OCI-LY7 (cell line): ENCODE measurements around the gene RNF220. TPM values are rescaled to one million over a fixed set of nuclear protein-coding genes. Genes with fewer than 3 reads are reported as not detected.

Experiments
- BruUV-seq: library from RNA; stranded (reverse); fragments of 400-500 nt; replicated peaks from 2 replicates; lab custom pipeline; 2021; lab: Mats Ljungman, UMichigan
- CTCF ChIA-PET: fragments of 300-600 bp; sonication (Branson Sonifier 250); formaldehyde crosslinking; loops from one replicate; lab custom pipeline; 2022; ENCODE audit warnings: antibody characterized with exemption; ENCODE audit not compliant: unreplicated experiment; lab: Charles Lee
- POLR2A ChIA-PET: fragments of 300-600 bp; sonication (Branson Sonifier 250); formaldehyde crosslinking; loops from one replicate; lab custom pipeline; 2022; ENCODE audit warnings: antibody characterized with exemption; lab: Charles Lee
- DNase-seq: peaks from one replicate; pipeline ENCODE4 v3.0.0-alpha.2; 2015; ENCODE audit warnings: low spot score
- H2AFZ ChIP-seq: fragments of 200-600 bp; sonication (generic), shearing (Covaris generic); 2 replicates; pipeline ENCODE4 v1.6.1; 2014; ENCODE audit warnings: mild to moderate bottlenecking, antibody characterized with exemption, low read length, moderate library complexity
- H3K27ac ChIP-seq: fragments of 200-600 bp; sonication (generic); 2 replicates; pipeline ENCODE4 v1.5.1; 2014; ENCODE audit warnings: mixed run types, low read depth, mild to moderate bottlenecking, moderate library complexity, low read length, inconsistent platforms; ENCODE audit not compliant: poor library complexity, severe bottlenecking
- H3K36me3 ChIP-seq: fragments of 200-600 bp; sonication (generic); 2 replicates; pipeline ENCODE4 v1.6.1; 2014; ENCODE audit warnings: mild to moderate bottlenecking, antibody characterized with exemption, low read length, moderate library complexity, mixed read lengths; ENCODE audit not compliant: insufficient read depth
- H3K4me1 ChIP-seq: fragments of 200-600 bp; sonication (generic); 2 replicates; pipeline ENCODE4 v1.5.1; 2014; ENCODE audit warnings: mild to moderate bottlenecking, low read length; ENCODE audit not compliant: insufficient read depth, poor library complexity, severe bottlenecking
- H3K4me2 ChIP-seq: fragments of 200-600 bp; sonication (generic); 2 replicates; pipeline ENCODE4 v1.6.1; 2014; ENCODE audit warnings: mild to moderate bottlenecking, low read length
- H3K4me3 ChIP-seq: fragments of 200-600 bp; sonication (generic); 2 replicates; pipeline ENCODE4 v1.5.1; 2014; ENCODE audit warnings: mild to moderate bottlenecking, low read depth, low read length; ENCODE audit not compliant: poor library complexity, severe bottlenecking
- H3K79me2 ChIP-seq: fragments of 200-600 bp; sonication (generic); 2 replicates; pipeline ENCODE4 v1.6.1; 2016; ENCODE audit warnings: low read depth, mild to moderate bottlenecking, low read length, moderate library complexity, mixed read lengths; ENCODE audit not compliant: insufficient read depth
- H3K9me2 ChIP-seq: fragments of 200-600 bp; sonication (generic); 2 replicates; pipeline ENCODE4 v1.6.1; 2016; ENCODE audit warnings: mild to moderate bottlenecking, low read length, mixed read lengths; ENCODE audit not compliant: insufficient read depth
- H3K9me3 ChIP-seq: fragments of 200-600 bp; sonication (generic); 2 replicates; pipeline ENCODE4 v1.6.1; 2014; ENCODE audit warnings: mild to moderate bottlenecking, mixed run types, low read length, mixed read lengths
- H4K20me1 ChIP-seq: fragments of 200-600 bp; sonication (generic); 2 replicates; pipeline ENCODE4 v1.6.1; 2014; ENCODE audit warnings: mild to moderate bottlenecking, antibody characterized with exemption, low read length, moderate library complexity, mixed read lengths; ENCODE audit not compliant: insufficient read depth
- EZH2phosphoT487 ChIP-seq: fragments of 200-600 bp; sonication (generic); IDR thresholded peaks from 2 replicates; pipeline ENCODE4 v1.6.1; 2018; ENCODE audit warnings: low read depth, borderline replicate concordance, mild to moderate bottlenecking, mixed run types, antibody characterized with exemption, low read length, moderate library complexity, mixed read lengths
- intact Hi-C: fragments of 100-400 bp; cut with micrococcal nuclease; formaldehyde crosslinking; loops from one replicate; pipeline ENCODE4 v1.10.0; 2022; ENCODE audit not compliant: unreplicated experiment
- total RNA-seq, 2 experiments: library from RNA; depleted of rRNA in 1 of 2; stranded (reverse); fragments of >200 nt in 1 of 2; shearing (Covaris generic) in 1 of 2; gene quantifications; 2 replicates each; pipeline ENCODE4 v1.2.3, GENCODE V29; 2014 to 2022
- TF ChIP-seq, protein P1 (sequence below): fragments of 200-600 bp; sonication (generic); conservative IDR thresholded peaks from 2 replicates; pipeline ENCODE4 v1.5.1; 2014; ENCODE audit warnings: mild to moderate bottlenecking, antibody characterized with exemption, low read length, moderate library complexity, mixed read lengths

RNF220 gene
- total RNA-seq, 2 experiments from 2014 or later = 82.3 to 85.5 TPM

DNA sequence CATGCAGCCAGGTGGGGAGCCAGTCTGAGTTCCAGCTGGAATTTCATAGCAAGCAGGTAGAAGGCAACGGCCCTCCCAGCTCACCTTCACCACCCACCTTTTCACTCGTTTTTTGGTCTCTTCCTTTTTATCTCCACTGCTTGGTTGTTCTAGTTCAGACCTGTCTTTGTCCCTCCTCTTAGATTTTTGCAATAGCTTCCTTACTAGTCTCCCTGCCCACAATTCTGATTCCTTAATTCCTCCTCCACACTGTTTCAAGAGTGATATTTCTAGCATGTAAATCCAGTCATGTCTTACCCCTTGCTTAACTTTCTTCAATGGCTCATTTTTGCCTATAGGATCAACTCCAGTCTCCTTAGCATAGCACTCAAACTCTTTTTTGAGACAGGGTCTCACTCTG lies 149.7 kb downstream of the RNF220 start:
- H3K4me1 ChIP-seq = no peaks in the 10 kb centered on the region
- ChIA-PET CTCF (no interaction called here), POLR2A (interaction anchor here (0.7 kb wide), 1 partner anchor 264 kb away, joined by 3 read pairs; no protein-coding TSS in a partner anchor)
- H4K20me1 ChIP-seq = no peaks in the 10 kb centered on the region
- H3K9me3 ChIP-seq = no peaks in the 10 kb centered on the region
- H3K9me2 ChIP-seq = no peaks in the 10 kb centered on the region
- no peak overlapping the region for H3K27ac ChIP-seq
- no TSS peak for BruUV-seq
- no peaks in the 10 kb centered on the region for H3K36me3 ChIP-seq
- no peak overlapping the region for H2AFZ ChIP-seq
- H3K79me2 ChIP-seq = no peaks in the 10 kb centered on the region
- no peak for TF ChIP-seq EZH2phosphoT487
- TF ChIP-seq, protein P1, sequence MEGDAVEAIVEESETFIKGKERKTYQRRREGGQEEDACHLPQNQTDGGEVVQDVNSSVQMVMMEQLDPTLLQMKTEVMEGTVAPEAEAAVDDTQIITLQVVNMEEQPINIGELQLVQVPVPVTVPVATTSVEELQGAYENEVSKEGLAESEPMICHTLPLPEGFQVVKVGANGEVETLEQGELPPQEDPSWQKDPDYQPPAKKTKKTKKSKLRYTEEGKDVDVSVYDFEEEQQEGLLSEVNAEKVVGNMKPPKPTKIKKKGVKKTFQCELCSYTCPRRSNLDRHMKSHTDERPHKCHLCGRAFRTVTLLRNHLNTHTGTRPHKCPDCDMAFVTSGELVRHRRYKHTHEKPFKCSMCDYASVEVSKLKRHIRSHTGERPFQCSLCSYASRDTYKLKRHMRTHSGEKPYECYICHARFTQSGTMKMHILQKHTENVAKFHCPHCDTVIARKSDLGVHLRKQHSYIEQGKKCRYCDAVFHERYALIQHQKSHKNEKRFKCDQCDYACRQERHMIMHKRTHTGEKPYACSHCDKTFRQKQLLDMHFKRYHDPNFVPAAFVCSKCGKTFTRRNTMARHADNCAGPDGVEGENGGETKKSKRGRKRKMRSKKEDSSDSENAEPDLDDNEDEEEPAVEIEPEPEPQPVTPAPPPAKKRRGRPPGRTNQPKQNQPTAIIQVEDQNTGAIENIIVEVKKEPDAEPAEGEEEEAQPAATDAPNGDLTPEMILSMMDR = no peak
- DNase-seq = no peak
- intact Hi-C loops = no loop called here
- H3K4me2 ChIP-seq = no peak overlapping the region
- H3K4me3 ChIP-seq = no peak overlapping the region

DNA sequence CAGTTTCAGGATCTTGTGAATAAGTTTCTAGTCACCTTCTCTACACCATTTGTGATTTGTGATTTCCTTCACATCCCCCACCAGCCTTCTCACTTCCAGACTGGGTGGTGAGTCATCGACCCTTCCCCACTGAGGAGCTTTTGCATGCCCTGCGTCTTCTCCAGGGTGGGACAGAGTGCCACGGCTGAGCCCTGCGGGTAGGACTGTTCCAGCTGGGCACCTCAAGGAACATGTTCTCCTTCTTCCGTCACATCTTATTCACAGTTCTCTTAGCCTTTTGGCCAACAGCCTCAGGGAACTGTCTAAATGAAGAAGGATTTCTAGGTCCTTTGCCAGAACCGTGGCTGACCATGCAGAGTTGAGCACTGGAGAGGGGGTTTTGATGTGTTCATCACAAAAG lies 152.7 kb downstream of the RNF220 start:
- H3K9me2 ChIP-seq = no peaks in the 10 kb centered on the region
- no TSS peak for BruUV-seq
- no peak overlapping the region for H3K4me2 ChIP-seq
- H3K36me3 ChIP-seq = no peaks in the 10 kb centered on the region
- no peaks in the 10 kb centered on the region for H3K79me2 ChIP-seq
- no peaks in the 10 kb centered on the region for H4K20me1 ChIP-seq
- ChIA-PET CTCF (interaction anchor here (0.6 kb wide), 1 partner anchor 15 kb away, joined by 3 read pairs; no protein-coding TSS in a partner anchor), POLR2A (no interaction called here)
- TF ChIP-seq, protein P1 = no peak
- TF ChIP-seq EZH2phosphoT487 = no peak
- H2AFZ ChIP-seq = no peak overlapping the region
- no peak overlapping the region for H3K27ac ChIP-seq
- no peaks in the 10 kb centered on the region for H3K4me1 ChIP-seq
- no peak for DNase-seq
- intact Hi-C loops = no loop called here
- no peak overlapping the region for H3K4me3 ChIP-seq
- H3K9me3 ChIP-seq = no peaks in the 10 kb centered on the region

DNA sequence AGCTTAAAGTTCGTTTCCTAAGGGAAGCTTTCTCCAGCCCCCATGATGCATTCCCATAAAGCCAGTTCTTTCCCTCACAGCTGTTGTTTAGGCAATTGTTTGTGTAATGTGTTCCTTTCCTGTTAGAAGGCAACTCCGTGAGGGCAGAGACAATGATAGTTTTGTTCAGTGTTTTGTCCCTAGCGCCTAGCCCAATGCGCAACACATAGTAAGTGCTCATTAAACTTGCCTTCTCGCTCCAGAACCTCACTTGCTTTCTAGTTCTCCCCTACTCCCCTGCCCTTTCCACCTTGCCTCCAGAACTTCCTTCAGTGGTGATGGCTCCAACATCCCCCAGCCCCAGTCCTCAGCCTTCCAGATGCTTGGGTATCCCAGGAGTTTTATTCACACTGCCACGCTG lies 153.8 kb downstream of the RNF220 start:
- CTCF ChIA-PET = no interaction called here
- intact Hi-C loops = no loop called here

More for the DNA sequence above, 153.8 kb downstream of the RNF220 start:
- H3K27ac ChIP-seq = no peak overlapping the region
- H3K9me3 ChIP-seq = no peaks in the 10 kb centered on the region
- no peaks in the 10 kb centered on the region for H4K20me1 ChIP-seq
- no peak overlapping the region for H3K4me2 ChIP-seq
- TF ChIP-seq EZH2phosphoT487 = no peak
- TF ChIP-seq, protein P1 = no peak
- no peak overlapping the region for H3K4me3 ChIP-seq
- H3K79me2 ChIP-seq = no peaks in the 10 kb centered on the region
- no peaks in the 10 kb centered on the region for H3K4me1 ChIP-seq
- POLR2A ChIA-PET = interaction anchor here (0.6 kb wide), 1 partner anchor 267 kb away, joined by 5 read pairs; no protein-coding TSS in a partner anchor
- no peak for DNase-seq
- no peak overlapping the region for H2AFZ ChIP-seq
- H3K36me3 ChIP-seq = no peaks in the 10 kb centered on the region
- H3K9me2 ChIP-seq = no peaks in the 10 kb centered on the region
- no TSS peak for BruUV-seq
